GM18498 (cell line): ENCODE results near the gene GET3.
"Not testable (repeated sequence)": the region's sequence is repeated elsewhere in the genome, so short reads cannot be mapped to it uniquely, and the experiment has no call there.

Experiments used
- ATAC-seq: cut with Tn5 transposase; IDR thresholded peaks from one replicate; pipeline ENCODE4 v1.9.1; 2021; ENCODE audit warnings: mild to moderate bottlenecking, moderate library complexity; ENCODE audit not compliant: unreplicated experiment

GET3 gene

DNA sequence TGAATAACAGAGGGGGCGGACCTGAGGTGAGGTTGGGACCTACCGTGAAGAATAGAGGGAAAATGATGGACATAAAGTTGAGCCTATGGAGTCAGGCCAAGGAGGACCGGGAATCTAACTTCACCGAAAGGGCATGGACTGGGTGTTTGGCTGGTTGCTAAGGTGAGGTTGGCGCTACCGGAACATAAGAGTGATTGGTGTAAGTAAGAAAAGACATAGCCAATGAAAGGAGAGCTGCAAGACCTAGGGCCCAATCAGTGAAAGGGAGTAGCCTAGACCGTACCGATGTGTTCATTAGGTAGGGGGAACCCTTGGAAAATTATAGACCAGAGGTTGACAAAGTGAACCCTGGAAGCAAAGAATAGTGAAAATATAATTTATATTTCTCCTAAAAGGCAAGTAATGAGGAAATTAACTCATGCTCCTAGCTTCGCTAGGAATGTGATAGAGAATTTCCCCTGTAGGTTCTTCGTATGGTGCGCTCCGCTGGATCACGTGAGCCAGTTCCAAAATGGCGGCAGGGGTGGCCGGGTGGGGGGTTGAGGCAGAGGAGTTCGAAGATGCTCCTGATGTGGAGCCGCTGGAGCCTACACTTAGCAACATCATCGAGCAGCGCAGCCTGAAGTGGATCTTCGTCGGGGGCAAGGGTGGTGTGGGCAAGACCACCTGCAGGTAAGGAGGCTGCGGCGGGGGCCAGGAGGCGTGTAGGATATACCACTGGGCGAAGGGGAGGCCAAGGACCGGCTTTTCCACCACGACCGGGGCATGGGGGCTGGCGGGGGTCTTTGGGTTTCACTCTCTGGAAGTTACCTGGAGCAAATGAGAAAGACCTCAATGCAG is at the start of gene GET3:
GET3 (plus strand) TSS at position 503 of the 840 bp plus-strand sequence; CDS start at position 512, 9 bp downstream.
- ATAC-seq: peak; percentile 77

DNA sequence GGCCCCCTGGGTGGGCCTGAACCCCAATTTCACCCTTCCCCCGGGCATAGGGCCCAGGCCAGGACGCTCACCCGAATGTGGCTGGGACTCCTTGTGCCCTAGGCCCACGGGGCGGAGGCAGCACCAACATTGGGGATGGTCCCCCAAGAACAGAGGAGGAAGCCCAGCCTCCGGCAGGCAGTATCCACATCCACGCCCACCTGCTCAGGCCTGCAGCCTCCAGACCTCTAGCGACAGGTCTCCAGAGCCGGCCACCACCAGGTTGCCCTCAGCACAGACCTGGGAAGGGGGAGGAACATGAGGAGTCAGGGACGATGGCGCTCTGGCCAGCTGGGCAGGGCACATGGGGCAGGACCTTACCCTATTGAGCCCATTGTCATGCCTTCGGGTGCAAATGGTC is 48.3 kb upstream of the GET3 start:
- no peak for ATAC-seq

DNA sequence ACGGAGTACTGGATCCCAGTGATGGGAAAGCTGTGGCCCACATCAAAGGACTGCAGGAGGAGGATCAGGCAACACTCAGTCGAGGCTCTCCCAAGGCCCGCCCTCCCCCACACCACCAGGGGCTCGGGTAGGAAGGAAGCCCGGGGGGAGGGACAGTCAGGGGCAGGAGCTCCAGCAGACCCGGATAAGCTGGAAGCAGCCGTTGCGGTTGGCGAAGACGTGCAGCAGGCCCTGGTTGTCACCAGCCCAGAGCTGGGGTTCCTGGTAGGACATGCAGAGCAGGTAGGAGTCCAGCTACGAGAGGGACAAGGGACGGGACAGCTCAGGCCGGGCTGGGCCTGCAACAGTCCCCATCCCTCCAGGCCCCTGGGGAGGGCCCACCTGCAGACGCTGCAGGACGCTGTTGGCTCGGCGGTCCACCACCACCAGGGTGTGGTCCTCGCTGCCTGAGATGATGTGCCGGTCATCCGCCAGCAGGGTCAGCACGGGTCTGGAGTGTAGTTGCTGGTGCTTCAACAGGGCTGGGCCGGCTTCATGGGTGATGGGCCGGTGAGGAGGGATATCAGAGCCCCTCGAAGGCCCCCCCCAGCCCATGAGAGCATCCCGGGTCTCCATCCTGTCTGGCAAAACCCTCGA is 47.6 kb upstream of the GET3 start:
- ATAC-seq: no peak

DNA sequence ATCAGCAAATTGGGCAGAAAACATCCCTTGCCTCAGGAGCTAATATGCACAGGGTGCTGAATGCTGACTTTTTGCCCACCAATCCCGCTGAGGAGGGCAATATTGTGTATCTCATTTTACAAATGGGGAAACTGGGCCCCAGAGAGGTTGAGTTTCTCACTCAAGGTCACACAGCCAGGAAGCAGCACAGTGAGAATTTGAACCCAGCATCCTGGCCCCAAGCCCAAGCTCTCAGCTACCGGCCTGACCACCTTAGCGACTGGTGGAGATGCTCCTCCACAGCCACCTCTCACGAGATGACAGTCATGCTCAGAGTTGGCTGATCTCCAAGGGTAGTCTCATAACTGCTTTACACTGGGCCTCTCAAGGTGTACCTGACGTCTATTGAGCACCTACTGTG is 44.3 kb upstream of the GET3 start:
- no peak for ATAC-seq

DNA sequence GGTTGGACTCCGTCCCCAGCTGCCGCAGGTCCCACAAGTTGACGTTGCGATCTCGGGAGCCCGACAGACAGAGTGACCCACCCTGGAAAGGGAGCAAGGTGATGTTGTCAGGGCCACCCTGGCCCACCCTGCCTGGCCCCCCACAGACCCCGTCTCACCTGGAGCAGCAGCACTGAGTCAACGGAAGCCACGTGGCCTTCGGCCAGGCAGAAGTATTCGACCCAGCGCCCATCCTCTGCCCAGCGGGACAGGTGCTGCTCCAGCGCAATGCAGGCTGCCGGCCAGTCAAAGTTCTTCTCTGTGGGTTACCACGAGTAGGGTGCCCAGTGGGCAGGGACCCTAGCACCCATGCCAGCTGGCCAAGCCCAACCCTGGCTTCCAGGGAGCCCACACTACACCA is 42.7 kb upstream of the GET3 start:
- no peak for ATAC-seq

DNA sequence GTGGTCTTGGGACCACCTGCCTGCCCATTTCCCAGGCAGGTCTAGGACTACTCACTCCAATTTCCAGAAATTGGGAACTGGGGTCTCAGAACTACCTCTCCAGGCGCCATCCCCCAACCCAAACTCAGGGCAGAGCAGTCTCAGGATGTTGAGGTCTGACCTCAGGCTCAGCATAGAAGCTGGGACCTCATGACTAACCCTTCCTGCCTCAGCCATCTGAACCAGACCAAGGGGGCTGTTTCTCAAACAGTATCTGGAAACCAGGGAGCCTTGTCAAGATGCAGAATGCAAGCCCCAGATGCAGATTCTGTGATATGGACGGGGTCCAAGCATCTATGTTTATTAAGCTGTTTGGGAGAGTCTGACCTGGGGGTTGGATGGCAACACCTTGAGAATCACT is 42.2 kb upstream of the GET3 start:
- no peak for ATAC-seq

DNA sequence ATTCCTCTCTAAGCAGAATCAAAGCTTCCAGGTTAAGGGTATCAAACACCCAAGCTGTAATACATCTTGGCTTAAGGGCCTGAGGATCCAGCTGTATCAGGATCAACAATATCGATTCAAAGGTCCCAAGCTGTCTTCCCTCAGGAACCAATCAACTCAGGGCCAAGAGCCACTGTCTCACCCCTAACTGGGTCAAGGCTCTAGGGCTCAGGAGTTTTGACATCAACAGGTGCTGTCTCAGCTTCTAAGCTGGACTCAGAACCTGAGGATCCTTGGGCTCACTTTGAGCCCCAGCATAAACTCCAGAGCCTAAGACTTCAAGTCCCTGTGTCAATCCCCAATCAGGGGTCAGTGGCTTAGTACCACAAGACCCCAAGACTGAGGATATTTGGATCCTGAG is 41.8 kb upstream of the GET3 start:
- no peak for ATAC-seq

DNA sequence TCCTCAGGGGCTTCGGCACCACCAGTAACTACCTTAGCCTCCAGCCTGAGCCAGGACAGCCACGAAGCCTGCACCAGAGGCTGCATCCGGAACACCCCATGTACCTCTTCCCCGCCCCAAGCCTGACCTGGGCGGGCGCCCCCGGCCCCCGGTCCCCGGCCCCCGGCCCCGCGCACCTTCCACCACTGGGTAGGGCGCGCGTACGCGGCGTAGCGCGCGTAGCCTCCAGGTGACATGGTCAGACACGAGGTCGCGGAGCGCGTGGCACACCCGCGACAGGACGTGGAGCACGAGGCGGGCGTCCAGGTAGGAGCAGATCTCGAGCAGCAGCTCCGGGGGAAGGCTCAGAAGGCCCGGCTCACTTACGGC is 41.3 kb upstream of the GET3 start:
- peak; percentile 26 for ATAC-seq

DNA sequence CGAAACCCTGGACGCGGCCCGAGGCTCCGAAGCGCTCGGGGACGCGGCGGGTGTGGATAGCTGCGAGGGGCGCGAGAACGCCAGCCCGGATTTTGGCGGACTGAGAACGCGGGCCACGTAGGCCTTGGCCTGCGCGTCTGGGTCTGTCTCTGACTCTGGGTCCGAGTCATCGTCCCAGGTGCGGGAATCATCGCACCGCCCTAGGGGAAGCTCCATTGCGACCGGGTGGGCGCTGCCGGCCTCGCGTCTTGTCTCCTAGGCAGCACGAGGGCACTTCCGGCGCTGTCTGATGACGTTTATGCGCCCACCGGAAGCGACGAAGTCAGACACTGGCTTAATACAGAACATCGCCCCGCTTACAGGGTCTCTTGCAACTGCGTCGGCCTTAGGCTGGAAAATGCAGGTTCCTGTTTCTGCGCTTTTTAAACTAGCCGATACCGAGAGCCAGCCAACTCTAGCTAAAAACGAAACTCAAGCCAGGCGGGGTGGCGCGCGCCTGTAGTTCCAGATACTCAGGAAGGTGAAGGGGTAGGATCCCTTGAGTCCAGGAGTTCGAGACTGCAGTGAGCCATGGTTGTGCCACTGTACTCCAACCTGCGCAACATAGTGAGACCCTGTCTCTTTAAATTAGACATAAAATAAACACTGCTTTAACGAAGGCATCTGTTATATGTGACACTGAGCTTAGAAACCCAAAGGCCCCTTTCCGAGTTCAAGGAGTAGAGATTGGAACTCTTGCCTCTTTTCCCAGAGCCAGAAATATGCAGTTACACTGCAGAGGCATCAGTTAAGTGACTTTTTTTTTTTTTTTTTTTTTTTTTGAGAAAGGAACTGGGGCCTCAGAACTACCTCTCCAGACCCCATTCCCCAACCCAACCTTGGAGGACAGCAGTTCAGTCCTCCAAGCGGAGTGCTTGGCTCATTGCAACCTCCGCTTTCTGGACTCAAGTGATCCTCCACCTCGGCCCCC is 40.6 kb upstream of the GET3 start, which contains the start of gene FBXW9:
FBXW9 (minus strand) TSS at position 266 of the 970 bp plus-strand sequence; CDS start at position 216, 50 bp downstream.
- peak; percentile 75 for ATAC-seq

DNA sequence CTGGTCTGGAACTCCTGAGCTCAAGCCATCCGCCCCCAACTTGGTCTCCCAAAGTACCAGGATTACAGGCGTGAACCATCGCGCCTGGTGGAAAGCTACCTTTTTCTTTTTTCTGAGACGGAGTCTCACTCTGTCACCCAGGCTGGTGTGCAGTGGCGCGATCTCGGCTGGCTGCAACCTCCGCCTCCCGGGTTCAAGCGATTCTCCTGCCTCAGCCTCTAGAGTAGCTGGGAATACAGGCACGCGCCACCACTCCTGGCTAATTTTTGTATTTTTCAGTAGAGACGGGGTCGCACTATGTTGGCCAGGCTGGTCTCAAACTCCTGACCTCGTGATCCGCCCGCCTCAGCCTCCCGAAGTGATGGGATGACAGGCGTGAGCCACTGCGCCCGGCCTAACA is 39.9 kb upstream of the GET3 start:
- ATAC-seq: not testable (repeated sequence)

DNA sequence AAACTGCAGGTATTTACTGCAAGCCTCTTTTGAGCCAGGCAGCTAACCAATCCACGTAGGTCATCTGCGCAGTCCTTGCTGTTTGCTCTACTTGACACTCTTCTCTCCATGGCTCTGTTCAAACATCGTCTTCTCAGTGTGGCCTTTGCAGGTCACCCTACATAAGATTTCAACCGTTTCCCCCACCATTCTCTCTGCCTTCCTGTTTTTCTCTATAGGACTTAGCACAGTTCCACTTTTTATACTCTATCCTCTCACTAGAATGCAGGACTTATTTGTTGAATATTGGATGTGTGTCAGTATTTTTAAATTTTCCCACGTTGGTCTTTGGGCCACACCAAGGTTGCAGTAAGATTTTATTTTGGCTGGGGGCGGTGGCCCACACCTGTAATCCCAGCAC is 39.2 kb upstream of the GET3 start:
- ATAC-seq: no peak

DNA sequence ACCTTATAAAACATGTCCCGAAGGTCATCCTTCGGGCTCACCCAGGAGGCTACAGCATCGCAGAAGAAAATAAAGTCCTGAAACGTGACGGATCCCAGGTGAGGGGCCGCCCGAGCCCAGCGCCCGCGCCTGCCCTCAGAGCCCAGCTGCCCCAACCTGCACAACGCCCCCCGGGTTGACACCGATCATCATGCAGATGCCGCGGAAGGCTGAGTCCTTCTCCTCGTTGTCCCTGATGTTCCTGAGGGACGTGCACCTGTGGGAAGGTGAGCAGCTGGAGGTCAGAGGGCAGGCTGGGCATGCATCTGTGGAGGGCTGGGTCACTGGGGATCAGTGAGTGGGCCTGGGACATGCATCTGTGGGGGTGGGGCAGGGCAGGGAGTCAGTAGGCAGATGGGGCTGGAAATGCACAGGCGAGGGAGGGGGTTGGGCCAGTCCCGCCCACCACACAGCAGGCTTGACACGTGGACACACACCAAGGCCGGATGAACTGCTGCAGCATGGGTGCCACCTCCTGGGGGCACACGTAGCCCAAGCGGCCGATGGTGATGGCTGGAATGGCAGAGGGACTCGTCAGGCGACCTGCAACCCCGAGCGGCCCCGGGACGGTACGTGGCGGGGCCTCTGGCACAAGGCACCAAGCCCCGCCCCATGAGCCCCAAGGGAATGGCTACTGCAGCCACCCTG is 35.6 kb upstream of the GET3 start:
- no peak for ATAC-seq

DNA sequence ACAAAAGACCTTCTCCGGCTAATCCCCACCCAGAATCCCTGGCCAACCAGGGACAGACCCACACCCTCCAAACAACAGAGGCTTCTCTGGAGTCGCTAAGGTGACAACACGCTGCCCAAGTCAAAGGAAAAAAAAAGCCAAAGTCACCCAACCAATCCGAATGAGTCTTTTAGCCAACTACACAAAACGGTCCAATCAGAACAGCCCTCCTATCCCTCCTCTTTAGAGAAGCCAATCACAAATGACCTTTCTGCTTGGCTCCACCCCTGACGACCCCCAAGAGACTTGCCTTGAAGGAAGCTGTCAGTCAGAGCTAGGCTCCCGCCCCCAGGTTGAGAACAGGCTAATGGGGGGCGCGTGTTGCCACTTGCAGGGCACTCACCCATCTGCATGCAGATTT is 34.3 kb upstream of the GET3 start:
- ATAC-seq: no peak

DNA sequence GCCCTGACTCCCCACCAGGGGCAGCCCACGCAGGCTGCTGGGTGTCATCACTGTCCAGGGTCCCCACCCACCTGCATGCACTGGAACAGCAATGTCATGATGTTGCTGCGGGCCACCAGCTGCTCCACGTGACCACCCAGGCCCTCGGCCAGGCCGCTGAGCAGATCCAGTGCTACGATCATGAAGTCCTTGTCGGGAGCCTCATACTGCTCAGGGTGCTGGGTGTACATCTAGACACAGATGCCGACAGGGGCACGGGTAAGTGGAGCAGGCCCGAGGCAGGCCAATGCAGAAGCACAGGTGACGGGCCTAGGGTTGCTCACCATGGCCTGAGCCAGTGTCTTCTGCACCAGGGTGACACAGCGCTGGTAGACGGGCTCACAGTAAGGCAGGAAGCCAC is 32.1 kb upstream of the GET3 start:
- no peak for ATAC-seq

DNA sequence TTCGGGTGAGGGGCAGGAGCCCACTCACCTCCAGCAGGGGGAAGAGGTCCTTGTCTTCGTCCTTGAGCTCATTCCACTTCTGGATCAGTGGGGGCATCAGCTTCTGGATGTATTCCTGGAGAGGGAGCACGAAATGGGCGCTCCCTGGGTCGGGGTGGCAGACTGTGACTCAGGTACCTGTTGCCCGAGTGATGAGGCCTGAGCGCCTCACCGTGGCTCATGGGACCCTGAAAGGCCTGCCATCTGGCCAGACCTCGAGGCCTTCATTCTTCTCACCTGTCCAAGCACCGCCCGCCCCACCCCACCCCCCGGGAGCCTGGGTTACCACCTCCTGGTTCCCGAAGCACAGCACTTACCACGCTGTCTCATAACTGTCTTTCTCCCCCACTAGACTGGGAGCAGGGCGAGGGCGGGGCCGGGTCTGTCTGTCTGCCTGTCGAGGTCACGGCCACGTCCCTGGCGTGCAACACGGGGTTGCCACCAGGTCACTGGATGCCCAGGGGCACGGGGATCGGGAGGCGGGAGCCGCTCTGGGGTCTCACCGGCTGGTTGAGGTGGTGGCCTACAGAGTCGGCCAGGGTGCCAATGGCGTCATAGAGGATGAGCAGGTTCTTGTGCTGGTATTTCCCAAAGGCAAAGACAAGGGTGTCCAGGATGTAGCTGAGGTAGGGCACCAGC is 31.5 kb upstream of the GET3 start:
- ATAC-seq: no peak

DNA sequence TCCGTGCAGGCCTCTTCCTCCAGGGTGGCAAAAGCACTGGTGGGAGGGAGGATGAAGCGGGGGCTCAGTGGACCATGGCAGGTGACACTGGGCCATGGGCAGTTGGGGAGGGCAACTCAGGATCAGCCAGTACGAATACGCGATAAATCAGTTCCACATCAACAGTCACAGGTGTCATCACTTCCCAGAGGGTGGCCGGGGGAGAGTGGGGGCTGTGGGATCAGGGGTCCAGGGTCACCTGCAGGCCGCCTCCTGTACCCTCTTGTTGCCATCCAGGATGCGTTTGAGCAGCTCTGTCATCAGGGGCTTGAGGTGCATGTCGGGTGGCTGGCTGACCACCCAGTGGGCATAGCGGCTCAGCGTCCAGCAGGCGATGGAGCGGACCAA is 31.0 kb upstream of the GET3 start:
- no peak for ATAC-seq

DNA sequence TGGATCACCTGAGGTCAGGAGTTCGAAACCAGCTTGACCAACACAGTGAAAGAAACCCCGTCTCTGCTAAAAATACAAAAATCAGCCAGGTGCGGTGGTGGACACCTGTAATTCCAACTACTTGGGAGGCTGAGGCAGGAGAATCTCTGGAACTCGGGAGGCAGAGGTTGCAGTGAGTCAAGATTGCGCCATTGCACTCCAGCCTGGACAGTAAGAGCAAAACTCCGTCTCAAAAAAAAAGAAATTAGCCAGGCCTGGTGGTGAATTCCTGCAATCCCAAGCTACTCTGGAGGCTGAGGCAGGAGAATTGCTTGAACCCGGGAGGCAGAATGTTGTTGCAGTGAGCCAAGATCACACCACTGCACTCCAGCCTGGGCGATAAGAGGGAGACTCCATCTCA is 28.7 kb upstream of the GET3 start:
- no peak for ATAC-seq

DNA sequence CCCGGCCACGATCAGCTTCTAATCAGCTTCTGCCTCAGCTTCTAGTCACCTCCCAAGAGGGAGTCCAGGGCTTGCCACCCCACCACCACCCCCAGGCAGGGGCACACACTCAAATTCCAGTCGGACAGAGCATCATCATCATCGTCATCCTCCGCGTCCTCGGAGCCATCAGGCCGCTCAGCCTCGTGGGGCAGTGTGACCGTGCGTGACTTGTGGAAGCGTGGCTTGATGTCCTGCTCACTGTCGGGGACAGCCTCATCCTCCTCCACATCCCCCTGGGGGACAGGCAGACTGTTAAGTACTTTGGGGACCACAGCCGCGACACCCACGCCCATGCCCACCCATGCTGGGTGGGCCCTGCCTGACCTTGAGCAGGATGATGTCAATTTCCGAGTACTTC is 26.1 kb upstream of the GET3 start:
- no peak for ATAC-seq

DNA sequence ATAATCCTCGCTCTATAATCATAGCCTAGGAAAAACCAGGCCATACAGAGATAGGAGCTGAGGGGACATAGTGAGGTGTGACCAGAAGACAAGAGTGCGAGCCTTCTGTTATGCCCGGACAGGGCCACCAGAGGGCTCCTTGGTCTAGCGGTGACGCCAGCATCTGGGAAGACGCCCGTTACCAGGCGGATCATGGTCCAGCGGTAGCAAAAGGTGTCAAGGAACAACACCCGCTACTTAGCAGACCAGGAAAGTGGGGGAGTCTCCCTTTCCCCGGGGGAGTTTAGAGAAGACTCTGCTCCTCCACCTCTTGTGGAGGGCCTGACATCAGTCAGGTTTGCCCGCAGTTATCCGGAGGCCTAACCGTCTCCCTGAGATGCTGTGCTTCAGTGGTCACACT is 25.2 kb upstream of the GET3 start:
- ATAC-seq: not testable (repeated sequence)

DNA sequence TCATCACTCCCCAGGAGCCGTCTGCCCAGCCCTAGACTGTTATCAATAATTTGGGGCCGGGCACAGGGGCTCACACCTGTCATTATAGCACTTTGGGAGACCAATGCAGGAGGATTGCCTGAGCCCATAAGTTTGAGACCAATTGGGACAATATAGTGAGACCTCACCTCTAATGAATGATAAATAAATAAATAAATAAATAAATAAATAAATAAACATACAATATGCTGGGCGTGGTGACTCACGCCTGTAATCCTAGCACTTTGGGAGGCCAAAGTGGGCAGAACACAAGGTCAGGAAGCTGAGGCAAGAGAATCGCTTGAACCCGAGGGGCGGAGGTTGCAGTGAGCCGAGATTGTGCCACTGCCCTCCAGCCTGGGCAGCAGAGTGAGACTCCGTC is 24.0 kb upstream of the GET3 start:
- not testable (repeated sequence) for ATAC-seq
